HEK293T (cell line): ENCODE data around the gene TBC1D3B.

ENCODE experiments used
- BHLHE40 ChIP-seq: fragments of 450-650 bp; IDR thresholded peaks from 2 replicates; pipeline ENCODE4 v1.6.1; 2016; ENCODE audit warnings: mild to moderate bottlenecking, moderate library complexity, borderline replicate concordance
- CTBP1 ChIP-seq: fragments of 450-650 bp; IDR thresholded peaks from 2 replicates; pipeline ENCODE4 v1.6.1; 2016; ENCODE audit warnings: borderline replicate concordance
- FOXK2 ChIP-seq: fragments of 450-650 bp; IDR thresholded peaks from 2 replicates; pipeline ENCODE4 v1.6.1; 2016; ENCODE audit warnings: mild to moderate bottlenecking
- SUZ12 ChIP-seq: fragments of 450-650 bp; IDR thresholded peaks from 2 replicates; pipeline ENCODE4 v1.6.1; 2016; ENCODE audit warnings: mild to moderate bottlenecking

DNA sequence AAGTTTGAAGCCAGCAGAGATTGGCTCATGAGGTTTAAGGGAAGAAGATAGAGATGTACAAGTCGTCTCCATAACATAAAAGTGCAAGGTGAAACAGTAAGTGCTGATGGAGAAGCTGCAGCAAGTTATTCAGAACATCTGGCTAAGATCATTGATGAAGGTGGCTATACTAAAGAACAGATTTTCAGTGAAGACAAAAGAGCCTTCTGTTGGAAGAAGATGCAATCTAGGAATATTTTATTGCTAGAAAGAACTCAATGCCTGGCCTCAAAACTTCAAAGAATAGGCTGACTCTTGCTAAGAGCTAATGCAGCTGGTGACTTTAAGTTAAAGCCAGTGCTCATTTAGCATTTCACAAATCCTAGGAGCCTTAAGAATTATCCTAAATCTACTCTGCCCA lies 46.8 kb downstream of the TBC1D3B start:
- TF ChIP-seq FOXK2 (no peak), SUZ12 (no peak), CTBP1 (no peak), BHLHE40 (no peak)
